Lower lobe of right lung (tissue), 2 donors: ENCODE results near the gene WNT7B. TPM values are rescaled to one million over a fixed set of nuclear protein-coding genes. Genes with fewer than 3 reads are reported as not detected.

Experiments used
- ATAC-seq, 2 donors: fragments of 200-7000 bp; cut with Tn5 transposase; one replicate each; pipeline ENCODE4 v1.9.1; 2020 to 2022; ENCODE audit warnings: mild to moderate bottlenecking in 2 of 2, moderate library complexity in 2 of 2
- DNase-seq: peaks from one replicate; pipeline ENCODE4 v3.0.0-alpha.2; 2020
- H3K27ac ChIP-seq: fragments of 200-600 bp; one replicate; pipeline ENCODE4 v1.8.0; 2022
- H3K27me3 ChIP-seq: fragments of 200-600 bp; one replicate; pipeline ENCODE4 v1.8.0; 2022; ENCODE audit warnings: low read depth
- H3K36me3 ChIP-seq: fragments of 200-600 bp; one replicate; pipeline ENCODE4 v1.8.0; 2022; ENCODE audit warnings: mild to moderate bottlenecking
- H3K4me1 ChIP-seq: fragments of 200-600 bp; one replicate; pipeline ENCODE4 v1.8.0; 2022
- H3K4me3 ChIP-seq: fragments of 200-600 bp; one replicate; pipeline ENCODE4 v1.8.0; 2022; ENCODE audit warnings: mild to moderate bottlenecking
- H3K9me3 ChIP-seq: fragments of 200-600 bp; one replicate; pipeline ENCODE4 v1.8.0; 2022
- CTCF ChIP-seq: fragments of 200-600 bp; IDR thresholded peaks from one replicate; pipeline ENCODE4 v1.8.0; 2022; ENCODE audit warnings: antibody characterized with exemption, mild to moderate bottlenecking
- intact Hi-C: fragments of 100-400 bp; cut with DNase I; formaldehyde crosslinking; loops from one replicate; pipeline ENCODE4 v1.11.0; 2022
- total RNA-seq: library from RNA; stranded (reverse); fragmentation: NEBNext Ultra II Directional; extraction: Animal tissue kit (Norgen Biotek cat#: 25700); gene quantifications from one replicate; pipeline ENCODE4 v1.2.1, GENCODE V29; 2021
- donor health status: DM: no; HTN: yes; CAD: no; lungs with severe emphysema.

Gene WNT7B
- total RNA-seq, 1 donor from 2014 or later, result 6.3 TPM

GRCh38 chr22:45877036-45877380, 100.0 kb downstream of the WNT7B start:
- Histone ChIP-seq H3K27me3 (peaks cover 52% of the 10 kb centered on the region), H3K27ac (no peak overlapping the region), H3K36me3 (no peaks in the 10 kb centered on the region), H3K9me3 (no peaks in the 10 kb centered on the region), H3K4me1 (peaks cover 6% of the 10 kb centered on the region), H3K4me3 (no peak overlapping the region)
- DNase-seq (peak; percentile 30), ATAC-seq (no peak)
- TF ChIP-seq CTCF, result no peak
- intact Hi-C loops, result no loop called here

GRCh38 chr22:45876136-45877035, 100.6 kb downstream of the WNT7B start:
- DNase-seq (peak; percentile 34), ATAC-seq (no peak)
- Histone ChIP-seq H3K4me3 (no peak overlapping the region), H3K9me3 (no peaks in the 10 kb centered on the region), H3K4me1 (peaks cover 6% of the 10 kb centered on the region), H3K36me3 (no peaks in the 10 kb centered on the region), H3K27ac (no peak overlapping the region), H3K27me3 (peaks cover 46% of the 10 kb centered on the region)
- intact Hi-C loops, result no loop called here
- TF ChIP-seq CTCF, result no peak

- no peaks in the 10 kb centered on the region for H3K4me1 ChIP-seq
- ATAC-seq (no peak), DNase-seq (no peak)
- H3K4me3 ChIP-seq, result no peak overlapping the region
- H3K27ac ChIP-seq, result no peak overlapping the region
- intact Hi-C loops, result no loop called here
- H3K36me3 ChIP-seq, result no peaks in the 10 kb centered on the region
- no peak for TF ChIP-seq CTCF
- peaks cover 24% of the 10 kb centered on the region for H3K27me3 ChIP-seq
- no peaks in the 10 kb centered on the region for H3K9me3 ChIP-seq
Observed at GRCh38 chr22:45872659-45873263, 104.2 kb downstream of the WNT7B start.

GRCh38 chr22:45871721-45872120, 105.2 kb downstream of the WNT7B start:
- no peaks in the 10 kb centered on the region for H3K36me3 ChIP-seq
- DNase-seq, result no peak
- TF ChIP-seq CTCF, result no peak
- no peak overlapping the region for H3K4me3 ChIP-seq
- intact Hi-C loops, result no loop called here
- H3K4me1 ChIP-seq, result peaks cover 7% of the 10 kb centered on the region
- no peak overlapping the region for H3K27ac ChIP-seq
- H3K27me3 ChIP-seq, result peaks cover 24% of the 10 kb centered on the region
- no peaks in the 10 kb centered on the region for H3K9me3 ChIP-seq
- ATAC-seq, result no peak

Other genes with a start within 250 kb of the WNT7B start
- 20.5 TPM for gene PPARA, start 173.4 kb upstream of the WNT7B start, total RNA-seq